ENCODE measurements around the gene ZBED1. TPM values are rescaled to one million over a fixed set of nuclear protein-coding genes. Genes with fewer than 3 reads are reported as not detected.

ZBED1 gene
- polyA plus RNA-seq, 1 experiment, result 26.3 TPM

- ChIA-PET POLR2A (no interaction called here), CTCF (no interaction called here)
- no peak for DNase-seq (ENCODE audit: low read depth)
- no peak for TF ChIP-seq CTCF (IDR thresholded peaks at IDR 0.05; ENCODE audit: insufficient read depth, low read depth, low read length)
- no peaks in the 10 kb centered on the region for H3K27me3 ChIP-seq (ENCODE audit: control insufficient read depth, insufficient read depth, low read length)
- H3K4me3 ChIP-seq (ENCODE audit: low read depth, low read length), result no peak overlapping the region
- H3K36me3 ChIP-seq (ENCODE audit: control insufficient read depth, insufficient read depth, low read length), result no peaks in the 10 kb centered on the region
These were observed 855 bp upstream of the ZBED1 start for GRCh38 chrX:2501559-2502102.

- Histone ChIP-seq H3K36me3 (ENCODE audit: control insufficient read depth, insufficient read depth, low read length) (no peaks in the 10 kb centered on the region; the same call in none of the 2 replicates), H3K4me3 (ENCODE audit: low read depth, low read length) (peak overlapping the region; percentile 55), H3K27me3 (ENCODE audit: control insufficient read depth, insufficient read depth, low read length) (no peaks in the 10 kb centered on the region)
- ChIA-PET CTCF (no interaction called here), POLR2A (no interaction called here)
- DNase-seq (ENCODE audit: low read depth), result no peak
- 0 out of 2 replicates have a peak, but pooled peaks have one; percentile 8 for TF ChIP-seq CTCF (IDR thresholded peaks at IDR 0.05; ENCODE audit: insufficient read depth, low read depth, low read length)
These were observed 529 bp downstream of the ZBED1 start for GRCh38 chrX:2500091-2500802.

- POLR2A ChIA-PET, result no interaction called here
- TF ChIP-seq CTCF (IDR thresholded peaks at IDR 0.05; ENCODE audit: insufficient read depth, low read depth, low read length), result no peak
- no peaks in the 10 kb centered on the region for H3K27me3 ChIP-seq (ENCODE audit: control insufficient read depth, insufficient read depth, low read length)
- peak overlapping the region; percentile 55 for H3K4me3 ChIP-seq (ENCODE audit: low read depth, low read length)
- DNase-seq (ENCODE audit: low read depth), result no peak
- H3K36me3 ChIP-seq (ENCODE audit: control insufficient read depth, insufficient read depth, low read length), result no peaks in the 10 kb centered on the region; the same call in none of the 2 replicates
- CTCF ChIA-PET, result no interaction called here
These were observed 1.3 kb downstream of the ZBED1 start for GRCh38 chrX:2499507-2499906.

- CTCF ChIA-PET, result no interaction called here
- H3K27me3 ChIP-seq (ENCODE audit: control insufficient read depth, insufficient read depth, low read length), result no peaks in the 10 kb centered on the region
- no peaks in the 10 kb centered on the region; the same call in none of the 2 replicates for H3K36me3 ChIP-seq (ENCODE audit: control insufficient read depth, insufficient read depth, low read length)
- POLR2A ChIA-PET, result no interaction called here
- peak overlapping the region; percentile 55 for H3K4me3 ChIP-seq (ENCODE audit: low read depth, low read length)
- no peak for TF ChIP-seq CTCF (IDR thresholded peaks at IDR 0.05; ENCODE audit: insufficient read depth, low read depth, low read length)
- no peak for DNase-seq (ENCODE audit: low read depth)
These were observed 1.9 kb downstream of the ZBED1 start for GRCh38 chrX:2498781-2499302.

- H3K36me3 ChIP-seq (ENCODE audit: control insufficient read depth, insufficient read depth, low read length), result no peaks in the 10 kb centered on the region; the same call in none of the 2 replicates
- no peak for DNase-seq (ENCODE audit: low read depth)
- no peaks in the 10 kb centered on the region for H3K27me3 ChIP-seq (ENCODE audit: control insufficient read depth, insufficient read depth, low read length)
- peak overlapping the region; percentile 55 for H3K4me3 ChIP-seq (ENCODE audit: low read depth, low read length)
- POLR2A ChIA-PET, result no interaction called here
- CTCF ChIA-PET, result no interaction called here
- TF ChIP-seq CTCF (IDR thresholded peaks at IDR 0.05; ENCODE audit: insufficient read depth, low read depth, low read length), result no peak
These were observed 2.6 kb downstream of the ZBED1 start for GRCh38 chrX:2497961-2498780.
